KOPT-K1 (cell line): ENCODE results near the gene RPL35.

ENCODE experiments used
- H3K27ac ChIP-seq: fragments of 200-600 bp; sonication (generic); 2 replicates; pipeline ENCODE4 v1.5.1; 2016; ENCODE audit warnings: antibody characterized with exemption, mild to moderate bottlenecking, low read depth, low read length; ENCODE audit not compliant: poor library complexity, severe bottlenecking
- H3K36me3 ChIP-seq: fragments of 200-600 bp; sonication (generic); 2 replicates; pipeline ENCODE4 v1.5.1; 2017; ENCODE audit warnings: antibody characterized with exemption, mild to moderate bottlenecking, low read length, moderate library complexity; ENCODE audit not compliant: insufficient read depth
- H3K9me3 ChIP-seq: fragments of 200-600 bp; sonication (generic); 2 replicates; pipeline ENCODE4 v1.5.1; 2017; ENCODE audit warnings: antibody characterized with exemption, low read length, mild to moderate bottlenecking; ENCODE audit not compliant: insufficient read depth, poor library complexity, severe bottlenecking

Gene RPL35

DNA sequence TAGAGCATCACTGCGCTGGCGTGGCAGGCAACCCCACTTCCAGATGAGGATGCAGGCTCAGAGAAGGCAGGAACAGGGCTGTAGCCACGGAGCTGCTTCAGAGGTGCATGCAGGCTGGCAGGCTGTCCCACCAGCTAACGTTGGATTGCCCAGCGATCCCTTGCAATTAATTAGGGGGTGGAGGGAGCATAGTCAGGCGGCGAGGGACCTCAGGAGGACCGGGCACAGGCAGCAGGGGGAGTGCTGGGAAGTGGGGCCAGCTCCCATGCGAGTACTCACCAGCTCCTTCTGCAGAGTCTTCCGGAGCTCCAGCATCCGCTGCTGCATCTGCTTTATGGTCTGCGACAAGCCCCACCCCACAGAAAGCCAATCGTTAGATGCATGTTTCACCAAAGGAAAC, 20.5 kb upstream of the RPL35 start:
- Histone ChIP-seq H3K27ac (no peak overlapping the region), H3K9me3 (no peaks in the 10 kb centered on the region), H3K36me3 (peaks cover 82% of the 10 kb centered on the region)

DNA sequence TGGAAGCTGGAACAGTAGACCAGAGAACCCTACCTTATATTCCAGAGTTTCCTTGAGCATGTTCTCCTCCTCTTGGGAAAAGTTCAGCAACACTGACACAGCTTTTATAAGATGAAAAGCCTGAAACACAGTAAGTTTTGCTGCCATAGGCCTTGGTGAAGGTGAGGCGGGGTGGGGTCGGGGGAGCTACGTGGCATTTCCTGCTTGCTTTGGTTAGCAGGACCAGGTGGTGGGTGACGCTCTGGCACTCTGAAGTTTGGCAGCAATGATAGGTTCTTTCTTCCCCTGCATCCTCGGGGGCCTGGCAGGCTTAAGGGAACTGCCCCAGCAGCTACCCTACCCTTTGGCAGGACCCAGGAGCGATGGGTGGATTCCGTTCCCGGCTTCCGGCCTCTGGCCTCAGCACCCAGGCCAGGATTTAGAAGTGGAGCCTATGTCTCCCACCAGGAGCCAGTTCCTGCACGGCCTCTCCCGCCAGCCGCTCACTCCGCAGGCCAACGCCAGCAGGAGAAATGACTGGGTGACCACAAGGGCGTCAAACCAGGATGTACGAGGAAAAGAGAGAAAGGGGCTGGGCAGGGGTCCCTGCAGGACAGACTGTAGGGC, 19.5 kb upstream of the RPL35 start:
- Histone ChIP-seq H3K36me3 (peaks cover 82% of the 10 kb centered on the region), H3K9me3 (no peaks in the 10 kb centered on the region), H3K27ac (no peak overlapping the region)

DNA sequence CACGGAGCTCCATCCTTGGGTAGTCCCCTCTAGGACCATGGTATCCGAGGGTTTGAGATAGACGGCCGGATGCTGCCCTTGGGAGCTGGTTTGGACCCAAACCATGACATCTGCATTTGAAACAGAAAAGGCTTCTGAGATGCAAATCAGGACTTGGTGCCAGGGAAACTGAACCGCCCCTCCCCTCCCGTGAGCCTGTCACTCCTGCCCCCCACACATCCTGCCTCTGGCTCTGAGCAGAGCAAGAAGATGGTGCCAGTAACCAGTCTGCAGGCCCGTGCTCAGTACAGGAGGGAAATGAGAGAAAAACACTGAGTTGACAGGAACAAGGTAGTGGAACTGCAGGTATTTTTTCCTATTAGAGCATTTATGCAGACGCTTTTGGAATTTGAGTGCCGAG, 18.7 kb upstream of the RPL35 start:
- Histone ChIP-seq H3K27ac (no peak overlapping the region), H3K36me3 (peaks cover 82% of the 10 kb centered on the region), H3K9me3 (no peaks in the 10 kb centered on the region)

DNA sequence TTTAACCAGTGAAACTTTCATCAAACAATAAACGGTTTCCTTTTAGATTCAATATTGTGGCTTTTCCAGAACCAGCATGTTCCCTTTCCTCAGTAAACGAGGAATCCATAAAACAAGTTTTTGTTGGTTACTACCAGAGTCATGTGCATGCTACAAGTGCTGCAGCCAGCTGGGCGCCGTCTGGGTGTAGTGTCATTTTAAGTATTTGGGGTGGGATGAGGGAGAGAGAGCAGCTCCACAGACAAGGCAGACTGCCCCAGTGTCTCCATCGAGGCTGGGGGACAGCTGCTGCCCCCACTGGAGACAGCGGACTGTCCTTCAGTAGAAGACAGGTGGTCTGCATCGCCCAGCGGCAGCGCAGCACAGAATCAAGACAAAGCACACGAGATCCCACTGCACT, 17.5 kb upstream of the RPL35 start:
- Histone ChIP-seq H3K27ac (no peak overlapping the region), H3K9me3 (no peaks in the 10 kb centered on the region), H3K36me3 (peaks cover 85% of the 10 kb centered on the region)

DNA sequence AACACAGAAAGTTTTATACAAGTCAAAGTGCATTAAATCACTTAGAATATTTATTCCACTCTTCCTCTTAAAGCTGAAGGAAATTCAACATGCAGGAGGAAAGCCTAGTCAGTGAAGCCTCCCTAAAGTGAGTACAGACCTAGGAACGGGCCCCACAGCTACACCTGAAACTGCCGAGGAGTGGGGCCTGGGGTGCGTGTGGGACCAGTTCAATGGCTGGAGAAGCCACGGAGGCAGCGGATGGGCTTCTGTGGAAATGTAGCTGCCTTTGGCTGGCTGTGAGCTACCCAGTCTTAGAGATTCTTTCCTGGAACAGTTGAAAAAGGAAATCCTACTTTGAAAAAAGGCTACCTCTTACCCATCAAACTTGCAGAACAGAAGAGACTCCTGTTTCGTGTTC, 16.8 kb upstream of the RPL35 start:
- peaks cover 91% of the 10 kb centered on the region for H3K36me3 ChIP-seq
- H3K27ac ChIP-seq = no peak overlapping the region
- H3K9me3 ChIP-seq = no peaks in the 10 kb centered on the region

DNA sequence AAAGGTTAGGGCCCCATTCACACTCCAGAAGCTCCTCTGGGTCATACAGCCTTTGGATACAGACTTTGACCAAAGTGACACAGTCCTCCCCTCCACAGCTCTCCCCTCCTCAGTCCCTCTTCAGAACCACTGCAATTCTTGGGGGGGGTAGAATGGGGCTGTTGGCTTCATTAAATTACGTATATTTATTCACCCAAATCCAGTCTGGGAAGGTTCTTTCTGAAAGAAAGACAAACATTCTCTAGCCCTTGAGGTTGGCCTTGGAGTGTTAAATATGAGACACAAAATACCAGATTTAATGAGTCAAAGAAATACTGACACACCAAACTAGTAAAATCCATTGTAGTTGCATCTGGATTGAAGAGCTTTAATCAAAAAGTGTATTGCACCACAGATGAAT, 16.3 kb upstream of the RPL35 start:
- Histone ChIP-seq H3K9me3 (no peaks in the 10 kb centered on the region), H3K36me3 (peaks cover 96% of the 10 kb centered on the region), H3K27ac (no peak overlapping the region)

DNA sequence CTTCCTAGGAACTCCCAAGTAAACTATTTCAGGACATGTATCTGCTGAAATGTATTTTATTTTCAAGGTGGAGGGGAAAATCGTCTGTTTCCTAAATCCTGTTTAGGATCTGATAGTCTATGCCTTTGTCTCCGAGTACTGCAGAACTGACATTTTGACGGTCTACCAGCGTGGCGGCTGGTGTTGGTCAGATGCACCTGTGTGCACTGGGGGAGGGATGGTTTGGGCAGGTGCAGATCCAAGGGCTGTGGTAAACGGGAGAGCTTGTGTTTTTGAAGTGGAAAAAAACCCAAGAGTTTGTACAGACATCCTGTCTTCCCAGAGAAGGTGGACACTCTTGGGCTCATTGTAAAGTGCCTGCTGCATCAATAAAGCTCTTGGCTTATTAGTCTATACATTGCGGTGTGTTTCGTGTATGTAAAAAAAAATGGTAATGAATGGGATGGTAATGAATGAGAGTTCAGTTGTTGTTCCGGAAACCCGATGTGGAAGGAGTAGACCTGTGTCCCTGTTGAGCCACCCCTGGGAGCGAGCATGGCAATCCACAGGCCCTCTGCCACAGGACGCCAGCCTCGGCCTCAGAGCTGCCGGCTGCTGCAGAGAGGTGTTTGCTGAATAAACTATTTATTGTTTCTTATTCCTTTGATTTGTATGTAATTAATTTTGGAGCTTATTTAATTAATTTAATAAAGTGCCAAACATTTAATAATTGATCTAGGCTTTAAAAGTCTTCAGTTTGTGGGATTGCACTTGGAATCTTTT, 15.4 kb upstream of the RPL35 start:
- peaks cover 100% of the 10 kb centered on the region for H3K36me3 ChIP-seq
- H3K27ac ChIP-seq = no peak overlapping the region
- no peaks in the 10 kb centered on the region for H3K9me3 ChIP-seq

DNA sequence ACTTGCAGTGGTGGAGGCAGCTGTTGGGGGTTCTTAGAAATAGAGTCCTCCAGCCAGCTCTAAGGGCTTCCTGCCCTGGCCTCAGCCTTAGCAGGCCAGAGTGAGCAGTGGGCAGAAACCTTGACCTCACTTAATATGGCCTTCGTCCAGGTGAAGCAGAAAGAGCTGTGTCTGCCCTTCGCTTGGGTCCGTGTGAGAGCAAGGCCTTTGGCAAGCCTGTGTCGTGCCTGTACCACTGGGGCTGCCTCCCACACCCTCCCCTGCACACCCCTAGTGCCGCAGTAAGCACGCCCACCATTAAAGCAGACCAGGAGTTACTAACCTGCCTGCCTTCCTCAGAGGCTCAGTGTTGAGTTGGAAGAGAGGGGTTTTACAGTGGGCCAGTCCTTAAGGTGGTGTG, 13.7 kb upstream of the RPL35 start:
- H3K9me3 ChIP-seq = no peaks in the 10 kb centered on the region
- H3K27ac ChIP-seq = no peak overlapping the region
- H3K36me3 ChIP-seq = peaks cover 100% of the 10 kb centered on the region

DNA sequence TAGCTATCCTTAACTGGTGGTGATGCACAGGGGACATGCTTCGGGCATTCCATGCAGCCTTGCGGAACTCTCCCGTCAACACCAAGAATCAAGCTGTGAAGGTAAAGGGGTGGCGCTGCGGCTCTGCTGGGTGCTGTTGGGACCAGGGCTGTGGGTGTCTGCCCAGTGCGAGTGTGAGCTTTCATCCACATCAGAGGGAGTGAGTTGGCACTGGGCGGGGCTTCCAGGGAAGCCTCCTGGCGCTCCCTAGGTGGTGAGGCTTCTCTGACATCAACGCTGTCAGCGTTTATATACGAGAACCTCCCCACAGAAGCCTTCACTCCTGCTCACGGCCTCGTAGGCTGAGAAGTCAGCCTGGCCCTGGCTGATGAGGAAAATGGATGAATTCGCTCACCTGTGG, 11.9 kb upstream of the RPL35 start:
- Histone ChIP-seq H3K9me3 (no peaks in the 10 kb centered on the region), H3K27ac (no peak overlapping the region), H3K36me3 (peaks cover 82% of the 10 kb centered on the region)

DNA sequence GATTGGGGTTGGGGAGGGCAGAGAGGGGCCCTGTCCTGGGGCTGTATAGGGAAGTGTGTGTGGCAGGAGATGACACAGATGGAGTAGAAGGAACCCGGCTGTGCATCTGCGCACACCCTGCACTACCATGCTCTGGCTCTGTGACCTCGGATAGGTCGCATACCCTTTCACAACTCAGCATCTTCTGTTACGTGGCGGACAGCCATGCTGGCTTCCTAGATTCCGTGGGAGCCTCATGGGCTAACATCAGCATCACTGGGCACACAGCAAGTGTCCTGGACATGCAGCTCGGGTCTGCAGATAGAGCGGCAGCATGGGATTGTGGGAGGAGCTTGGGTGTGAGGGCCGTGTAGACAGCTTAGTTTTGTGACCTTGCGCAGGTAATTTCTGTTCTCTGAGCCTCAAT, 9.4 kb upstream of the RPL35 start:
- H3K9me3 ChIP-seq = no peaks in the 10 kb centered on the region
- H3K27ac ChIP-seq = peak overlapping the region; percentile 99
- peaks cover 57% of the 10 kb centered on the region for H3K36me3 ChIP-seq

DNA sequence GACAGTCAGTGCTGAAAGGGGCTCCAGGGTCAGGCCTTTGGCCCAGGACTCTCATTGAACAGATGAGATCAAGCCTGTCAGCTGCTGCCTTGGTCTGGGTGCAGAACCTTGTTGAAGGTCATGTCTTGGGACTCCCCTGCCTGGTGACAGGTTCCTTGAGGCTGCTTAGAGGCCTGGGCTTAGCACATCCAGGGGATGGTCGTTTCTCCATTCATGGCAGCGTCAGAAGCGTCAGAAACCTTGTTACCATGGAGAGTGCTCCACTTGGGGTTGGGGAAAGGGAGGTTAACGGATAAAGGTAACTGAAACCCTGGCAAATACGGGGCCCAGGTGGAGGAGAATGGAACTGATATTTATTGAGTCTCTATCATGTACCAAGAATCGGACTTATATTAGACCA, 9.0 kb upstream of the RPL35 start:
- Histone ChIP-seq H3K36me3 (peaks cover 53% of the 10 kb centered on the region), H3K27ac (peak overlapping the region; percentile 99), H3K9me3 (no peaks in the 10 kb centered on the region)

DNA sequence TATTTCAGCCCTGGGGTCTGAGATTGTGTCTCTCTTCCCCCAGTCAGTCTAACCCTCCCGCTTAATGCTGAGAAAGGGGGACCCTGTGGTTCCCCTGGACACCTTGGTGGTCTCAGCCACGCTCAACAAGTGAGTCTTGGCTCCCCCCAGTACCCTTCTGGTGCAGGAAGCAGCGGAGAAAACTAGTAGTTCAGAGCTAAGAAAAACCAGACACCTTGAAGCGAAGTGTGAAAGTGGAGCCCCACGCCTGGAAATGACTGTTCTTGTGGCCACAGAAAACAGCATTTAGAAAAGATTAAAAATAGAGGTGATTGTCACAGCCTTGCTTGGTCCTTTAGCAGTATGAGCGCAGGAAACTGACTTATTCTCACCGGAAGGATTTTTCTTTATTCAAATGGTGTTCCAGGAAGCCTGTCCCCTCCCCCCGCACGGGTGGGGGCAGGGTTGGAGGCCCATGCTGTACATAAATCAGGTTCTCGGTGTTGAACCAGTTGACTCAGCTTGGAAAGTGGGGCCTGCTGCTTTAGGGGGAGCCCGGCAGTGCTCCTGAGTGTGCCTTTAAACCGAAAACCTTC, 8.3 kb upstream of the RPL35 start:
- peak overlapping the region; percentile 99 for H3K27ac ChIP-seq
- H3K9me3 ChIP-seq = no peaks in the 10 kb centered on the region
- H3K36me3 ChIP-seq = peaks cover 46% of the 10 kb centered on the region

DNA sequence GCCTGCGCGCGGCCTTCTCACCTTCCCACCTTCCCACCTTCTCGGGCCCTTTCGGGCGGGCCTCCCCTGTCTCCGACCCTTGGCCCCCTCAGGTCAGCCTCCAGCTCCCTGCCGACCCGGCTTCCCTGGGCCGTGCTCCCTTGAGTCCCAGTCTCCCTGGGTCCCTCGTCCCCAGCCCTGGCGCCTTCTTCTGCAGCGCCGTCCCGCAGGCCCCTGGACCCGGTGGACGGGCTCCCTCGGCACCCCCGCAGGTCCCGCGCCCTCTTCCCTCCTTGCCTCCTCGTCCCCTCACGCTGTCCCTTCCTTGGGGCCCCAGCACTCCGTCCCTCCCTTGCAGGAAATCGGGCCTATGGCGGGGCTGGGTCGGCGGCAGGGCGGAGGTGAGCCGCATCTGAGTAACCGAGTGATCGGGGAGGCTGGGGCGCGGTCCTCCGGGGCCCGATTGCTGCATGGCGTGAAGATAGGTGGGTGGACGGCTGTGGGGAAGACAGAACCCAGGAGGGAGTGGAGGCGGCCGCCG, 7.8 kb upstream of the RPL35 start:
- peak overlapping the region; percentile 99 for H3K27ac ChIP-seq

DNA sequence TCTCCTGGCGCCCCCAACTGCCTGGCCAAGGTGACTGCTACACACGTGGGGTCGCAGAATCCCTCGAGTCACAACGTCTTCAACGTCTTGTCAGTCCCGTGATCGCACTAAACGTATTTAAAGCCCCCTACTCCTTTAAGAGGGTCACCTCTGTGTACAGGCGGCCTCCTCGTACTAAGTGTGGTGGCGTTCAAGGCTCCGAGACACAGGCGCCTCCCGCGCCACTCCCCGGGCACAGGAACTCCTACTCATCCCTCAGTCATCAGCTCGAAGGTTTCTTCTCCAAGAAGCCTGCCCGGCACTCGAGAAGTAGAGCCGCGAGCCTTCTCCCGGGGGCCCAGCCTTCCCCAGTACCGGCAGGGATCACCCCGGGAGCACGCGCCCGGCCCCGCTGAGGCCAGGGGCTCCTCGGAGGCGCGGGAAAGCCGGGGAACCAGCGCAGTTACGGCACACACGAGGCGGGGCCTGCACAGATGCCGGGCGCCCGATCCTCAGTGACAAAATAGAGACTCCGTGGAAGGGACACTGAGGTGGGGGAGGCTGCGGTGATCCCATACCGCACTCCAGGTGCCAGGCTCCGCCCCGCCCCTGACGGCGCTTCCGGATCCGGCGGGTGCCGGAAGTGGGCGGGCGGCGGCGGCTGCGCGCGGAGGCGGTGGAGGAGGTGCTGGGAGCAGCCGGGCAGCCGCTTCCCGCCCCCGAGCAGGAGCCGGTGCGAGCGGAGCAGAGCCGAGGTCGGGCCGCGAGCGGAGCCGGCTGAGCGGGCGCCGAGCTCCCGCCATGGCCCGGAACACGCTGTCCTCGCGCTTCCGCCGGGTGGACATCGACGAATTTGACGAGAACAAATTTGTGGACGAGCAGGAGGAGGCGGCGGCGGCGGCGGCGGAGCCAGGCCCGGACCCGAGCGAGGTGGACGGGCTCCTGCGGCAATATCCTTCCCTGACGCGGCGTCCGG, 7.0 kb upstream of the RPL35 start:
- Histone ChIP-seq H3K9me3 (no peaks in the 10 kb centered on the region), H3K36me3 (peaks cover 34% of the 10 kb centered on the region), H3K27ac (peak overlapping the region; percentile 99)

More for the DNA sequence above, 7.8 kb upstream of the RPL35 start:
- H3K36me3 ChIP-seq = peaks cover 41% of the 10 kb centered on the region
- no peaks in the 10 kb centered on the region for H3K9me3 ChIP-seq
